CD8-positive, alpha-beta memory T cell (primary cell): ENCODE results near the gene OR2V2. TPM values are rescaled to one million over a fixed set of nuclear protein-coding genes. Genes with fewer than 3 reads are reported as not detected.

Experiments used
- CTCF ChIA-PET: fragments of 350-600 bp; sonication (Branson Sonifier 250); formaldehyde crosslinking; loops from one replicate; lab custom pipeline; 2021; ENCODE audit warnings: antibody characterized with exemption; lab: Charles Lee
- POLR2A ChIA-PET: fragments of 350-600 bp; sonication (Branson Sonifier 250); formaldehyde crosslinking; loops from one replicate; lab custom pipeline; 2021; ENCODE audit warnings: antibody characterized with exemption; lab: Charles Lee
- DNase-seq, 5 donors: peaks; one replicate each; pipeline versions ENCODE4 v3.0.0 to v3.0.0-alpha.2; 2020 to 2022; ENCODE audit warnings: mixed read lengths in 1 of 5
- H3K27ac ChIP-seq: one replicate; pipeline ENCODE4 v1.7.0; 2013; ENCODE audit warnings: low read depth, mild to moderate bottlenecking, low read length, moderate library complexity
- H3K27me3 ChIP-seq: 2 replicates; pipeline ENCODE4 v1.7.0; 2013; ENCODE audit warnings: low read length, mild to moderate bottlenecking; ENCODE audit not compliant: insufficient read depth, poor library complexity, severe bottlenecking
- H3K36me3 ChIP-seq: 2 replicates; pipeline ENCODE4 v1.7.0; 2013; ENCODE audit warnings: mild to moderate bottlenecking, low read length, moderate library complexity; ENCODE audit not compliant: insufficient read depth
- H3K4me1 ChIP-seq: 2 replicates; pipeline ENCODE4 v1.7.0; 2013; ENCODE audit warnings: mild to moderate bottlenecking, low read length, moderate library complexity; ENCODE audit not compliant: insufficient read depth
- H3K4me3 ChIP-seq: 2 replicates; pipeline ENCODE4 v1.7.0; 2013; ENCODE audit warnings: mild to moderate bottlenecking, low read length
- H3K9me3 ChIP-seq: 2 replicates; pipeline ENCODE4 v1.7.0; 2013; ENCODE audit warnings: mild to moderate bottlenecking, low read length
- H3K27ac Mint-ChIP-seq, 8 donors: one replicate each; pipeline ENCODE4 v1.8.0; 2020 to 2021; ENCODE audit warnings: mixed read lengths in 8 of 8, mild to moderate bottlenecking in 6 of 8, inconsistent platforms in 3 of 8, moderate library complexity in 3 of 8
- H3K27me3 Mint-ChIP-seq, 2 donors: one replicate each; pipeline ENCODE4 v1.8.0; 2020 to 2021; ENCODE audit warnings: mixed read lengths in 2 of 2, mild to moderate bottlenecking in 1 of 2, moderate library complexity in 1 of 2
- H3K36me3 Mint-ChIP-seq, 3 donors: one replicate each; pipeline ENCODE4 v1.8.0; 2020 to 2021; ENCODE audit warnings: mixed read lengths in 3 of 3, inconsistent platforms in 1 of 3, mild to moderate bottlenecking in 1 of 3
- H3K4me1 Mint-ChIP-seq, 3 donors: one replicate each; pipeline ENCODE4 v1.8.0; 2020 to 2021; ENCODE audit warnings: mixed read lengths in 3 of 3, inconsistent platforms in 1 of 3, mild to moderate bottlenecking in 1 of 3
- H3K4me3 Mint-ChIP-seq, 7 donors: one replicate each; pipeline ENCODE4 v1.8.0; 2020 to 2021; ENCODE audit warnings: mixed read lengths in 7 of 7, mild to moderate bottlenecking in 6 of 7, moderate library complexity in 4 of 7, inconsistent platforms in 2 of 7
- H3K9me3 Mint-ChIP-seq, 5 donors: one replicate each; pipeline ENCODE4 v1.8.0; 2020 to 2022; ENCODE audit warnings: mixed read lengths in 5 of 5, mild to moderate bottlenecking in 3 of 5, moderate library complexity in 2 of 5, inconsistent platforms in 1 of 5
- polyA plus RNA-seq: library from polyadenylated mRNA; unstranded; fragments of 300-500 nt; fragmentation: Illumina TruSeq; gene quantifications from one replicate; pipeline ENCODE4 v1.2.3, GENCODE V29; 2021
- total RNA-seq, 2 experiments: library from RNA; stranded (reverse); gene quantifications; one replicate each; pipeline ENCODE4 v1.2.3, GENCODE V29; 2021

Gene OR2V2
- total and polyA plus RNA-seq, 3 experiments from 2014 or later: not detected

DNA sequence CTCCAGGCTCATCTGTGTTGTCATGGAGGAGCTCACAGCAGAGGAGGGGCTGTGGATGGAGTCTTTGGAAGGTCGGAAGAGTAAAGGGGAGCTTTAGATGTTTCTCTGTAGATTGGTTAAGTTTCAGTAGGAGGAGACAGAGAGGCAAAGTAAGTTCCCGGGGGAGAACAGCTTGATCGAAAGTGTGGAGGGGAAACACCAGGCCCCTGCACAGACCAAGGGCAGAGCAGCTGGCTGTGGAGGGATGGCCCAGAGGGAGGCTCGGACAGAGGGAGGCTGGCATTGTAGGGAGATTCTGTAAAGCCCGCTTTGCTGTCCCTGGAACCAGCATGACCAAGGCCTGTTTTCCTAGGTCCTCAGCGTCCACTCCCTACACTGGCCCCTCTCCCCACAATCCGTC lies 5.3 kb upstream of the OR2V2 start:
- no peak overlapping the region for H3K4me3 Mint-ChIP-seq
- Histone ChIP-seq H3K36me3 (no peaks in the 10 kb centered on the region), H3K4me3 (no peak overlapping the region), H3K27ac (no peak overlapping the region), H3K9me3 (no peaks in the 10 kb centered on the region), H3K27me3 (no peaks in the 10 kb centered on the region), H3K4me1 (no peaks in the 10 kb centered on the region)
- no peaks in the 10 kb centered on the region for H3K4me1 Mint-ChIP-seq
- CTCF ChIA-PET: no interaction called here
- H3K9me3 Mint-ChIP-seq: peaks cover 16 to 32% (median 28%) of the 10 kb centered on the region in 5 donors
- H3K27me3 Mint-ChIP-seq: peaks cover 34 to 51% of the 10 kb centered on the region in 2 donors
- peaks cover 0 to 9% (median 0%) of the 10 kb centered on the region in 3 donors for H3K36me3 Mint-ChIP-seq
- DNase-seq: no peak
- H3K27ac Mint-ChIP-seq: no peak overlapping the region
- POLR2A ChIA-PET: no interaction called here

DNA sequence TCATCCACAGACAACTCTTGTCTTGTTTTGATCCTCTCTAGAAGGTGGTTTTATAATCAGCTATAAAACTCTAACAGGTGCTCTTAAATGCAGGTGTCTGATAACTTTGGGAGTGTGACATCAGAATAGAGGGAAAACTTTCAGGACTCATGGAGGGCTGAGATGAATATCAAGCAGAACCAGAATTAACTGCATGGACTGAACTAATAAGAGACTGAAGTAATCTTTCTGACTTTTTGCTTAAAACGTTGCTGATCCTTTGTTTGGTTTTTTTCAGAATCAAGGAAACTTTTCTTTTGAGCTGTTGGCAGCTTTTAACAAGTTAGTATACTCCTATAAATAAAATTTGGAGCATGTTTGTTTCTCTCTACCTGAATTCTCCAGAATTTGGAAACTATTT lies 2.3 kb upstream of the OR2V2 start:
- no peaks in the 10 kb centered on the region for H3K4me1 Mint-ChIP-seq
- no peak overlapping the region for H3K27ac Mint-ChIP-seq
- no peaks in the 10 kb centered on the region for H3K36me3 Mint-ChIP-seq
- no peak overlapping the region for H3K4me3 Mint-ChIP-seq
- ChIA-PET CTCF (no interaction called here), POLR2A (no interaction called here)
- H3K27me3 ChIP-seq: peaks cover 6% of the 10 kb centered on the region
- no peak for DNase-seq
- no peaks in the 10 kb centered on the region for H3K36me3 ChIP-seq
- H3K4me3 ChIP-seq: no peak overlapping the region
- H3K9me3 ChIP-seq: no peaks in the 10 kb centered on the region
- H3K27me3 Mint-ChIP-seq: peaks cover 42 to 72% of the 10 kb centered on the region in 2 donors
- no peaks in the 10 kb centered on the region for H3K4me1 ChIP-seq
- no peak overlapping the region for H3K27ac ChIP-seq
- H3K9me3 Mint-ChIP-seq: peaks cover 0 to 11% (median 3%) of the 10 kb centered on the region in 5 donors

GRCh38 chr5:181149355-181149754 lies 2.0 kb downstream of the OR2V2 start:
- Mint-ChIP-seq H3K4me3 (no peak overlapping the region), H3K9me3 (peaks cover 0 to 1% (median 0%) of the 10 kb centered on the region in 5 donors), H3K4me1 (peaks cover 0 to 5% (median 4%) of the 10 kb centered on the region in 3 donors), H3K36me3 (peaks cover 0 to 3% (median 0%) of the 10 kb centered on the region in 3 donors), H3K27me3 (peaks cover 32 to 57% of the 10 kb centered on the region in 2 donors), H3K27ac (no peak overlapping the region)
- Histone ChIP-seq H3K4me1 (peaks cover 4% of the 10 kb centered on the region), H3K4me3 (no peak overlapping the region), H3K27ac (no peak overlapping the region), H3K27me3 (peaks cover 6% of the 10 kb centered on the region), H3K36me3 (no peaks in the 10 kb centered on the region), H3K9me3 (no peaks in the 10 kb centered on the region)
- ChIA-PET CTCF (no interaction called here), POLR2A (no interaction called here)
- DNase-seq: no peak

DNA sequence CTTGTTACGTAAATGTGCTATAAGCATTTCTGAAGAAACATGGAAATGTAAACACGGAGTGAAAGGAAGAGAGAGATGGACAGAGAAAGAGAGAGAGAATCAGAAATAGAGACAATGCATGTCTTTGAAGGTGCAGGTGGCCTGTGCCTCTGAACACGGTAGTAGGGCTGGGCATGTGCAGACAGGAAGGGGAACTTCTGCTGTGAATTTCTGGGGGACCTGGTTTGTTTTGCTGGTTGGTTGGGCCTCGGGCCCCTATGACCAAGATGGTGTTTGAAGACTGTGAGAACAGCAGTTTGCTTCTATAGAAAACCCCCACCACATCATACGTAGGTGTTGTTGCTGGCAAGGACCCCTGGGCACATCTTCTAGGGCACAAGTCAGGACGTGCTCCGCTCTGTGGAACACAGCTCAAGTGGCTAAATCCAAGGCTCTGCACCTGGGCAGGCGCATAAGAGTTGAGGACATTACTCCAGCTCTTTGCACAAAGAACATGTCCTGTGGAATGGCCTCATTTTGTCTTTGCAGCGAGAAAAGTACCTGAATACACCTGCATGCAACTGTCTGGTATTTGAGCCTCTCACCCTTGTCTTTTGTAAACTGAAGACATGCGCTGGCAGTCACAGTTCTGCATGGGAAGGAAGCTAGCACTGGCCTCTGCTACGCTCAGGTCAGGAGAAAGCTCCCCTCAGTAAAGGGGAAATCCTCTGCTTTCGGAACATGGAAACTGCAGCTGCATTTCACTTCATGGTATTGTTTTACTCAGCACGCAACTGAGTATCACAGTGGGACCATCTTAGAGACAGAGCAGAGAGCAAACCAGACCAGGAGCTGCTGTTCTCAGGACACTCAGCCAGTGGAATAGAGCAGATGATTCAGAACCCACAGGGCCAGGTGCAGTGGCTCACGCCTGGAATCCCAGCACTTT lies 2.7 kb downstream of the OR2V2 start:
- H3K4me1 ChIP-seq: peaks cover 4% of the 10 kb centered on the region
- Mint-ChIP-seq H3K27ac (no peak overlapping the region), H3K4me3 (no peak overlapping the region), H3K36me3 (peaks cover 0 to 3% (median 0%) of the 10 kb centered on the region in 3 donors), H3K9me3 (peaks cover 0 to 1% (median 0%) of the 10 kb centered on the region in 5 donors), H3K27me3 (peaks cover 29 to 53% of the 10 kb centered on the region in 2 donors), H3K4me1 (peaks cover 0 to 5% (median 4%) of the 10 kb centered on the region in 3 donors)
- no peaks in the 10 kb centered on the region for H3K9me3 ChIP-seq
- H3K27ac ChIP-seq: no peak overlapping the region
- peaks cover 6% of the 10 kb centered on the region for H3K27me3 ChIP-seq
- no peaks in the 10 kb centered on the region for H3K36me3 ChIP-seq
- POLR2A ChIA-PET: no interaction called here
- CTCF ChIA-PET: no interaction called here
- DNase-seq: no peak
- no peak overlapping the region for H3K4me3 ChIP-seq

DNA sequence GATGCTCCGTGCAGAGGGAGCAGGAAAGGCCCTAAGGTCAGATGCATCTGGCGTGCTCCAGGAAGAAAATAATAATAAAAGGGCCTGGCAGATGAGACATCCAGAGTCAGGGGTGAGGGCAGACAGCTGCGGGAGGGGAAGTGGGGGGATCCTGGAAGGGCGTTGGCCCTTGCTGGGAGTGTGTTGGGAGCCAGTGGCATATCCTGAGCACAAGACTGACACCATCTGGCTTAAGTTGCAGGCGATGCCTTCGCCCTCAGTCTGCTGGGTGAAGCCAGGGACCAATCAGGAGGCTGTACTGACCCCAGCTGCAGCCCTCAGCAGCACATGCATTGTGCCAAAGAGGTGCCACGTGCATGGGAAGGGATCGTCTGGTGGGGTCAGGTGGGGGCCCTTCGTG lies 3.8 kb downstream of the OR2V2 start:
- H3K27ac Mint-ChIP-seq: no peak overlapping the region
- no peak overlapping the region for H3K27ac ChIP-seq
- peaks cover 28 to 50% of the 10 kb centered on the region in 2 donors for H3K27me3 Mint-ChIP-seq
- H3K4me3 Mint-ChIP-seq: no peak overlapping the region
- peaks cover 0 to 3% (median 0%) of the 10 kb centered on the region in 3 donors for H3K36me3 Mint-ChIP-seq
- H3K27me3 ChIP-seq: peaks cover 6% of the 10 kb centered on the region
- peaks cover 0 to 1% (median 0%) of the 10 kb centered on the region in 5 donors for H3K9me3 Mint-ChIP-seq
- no peak overlapping the region for H3K4me3 ChIP-seq
- H3K4me1 ChIP-seq: peaks cover 4% of the 10 kb centered on the region
- H3K9me3 ChIP-seq: no peaks in the 10 kb centered on the region
- DNase-seq: no peak
- peaks cover 0 to 5% (median 4%) of the 10 kb centered on the region in 3 donors for H3K4me1 Mint-ChIP-seq
- ChIA-PET CTCF (no interaction called here), POLR2A (no interaction called here)
- no peaks in the 10 kb centered on the region for H3K36me3 ChIP-seq

GRCh38 chr5:181152406-181152805 lies 5.0 kb downstream of the OR2V2 start:
- peak overlapping the region in 1 of 8 donors; percentile 21 for H3K27ac Mint-ChIP-seq
- H3K36me3 Mint-ChIP-seq: peaks cover 0 to 3% (median 0%) of the 10 kb centered on the region in 3 donors
- ChIA-PET CTCF (no interaction called here), POLR2A (no interaction called here)
- peaks cover 19 to 40% of the 10 kb centered on the region in 2 donors for H3K27me3 Mint-ChIP-seq
- H3K9me3 ChIP-seq: no peaks in the 10 kb centered on the region
- no peak for DNase-seq
- H3K27me3 ChIP-seq: peaks cover 6% of the 10 kb centered on the region
- H3K4me1 ChIP-seq: peaks cover 4% of the 10 kb centered on the region
- H3K36me3 ChIP-seq: no peaks in the 10 kb centered on the region
- H3K9me3 Mint-ChIP-seq: peaks cover 0 to 1% (median 0%) of the 10 kb centered on the region in 5 donors
- H3K4me3 ChIP-seq: no peak overlapping the region
- H3K4me3 Mint-ChIP-seq: no peak overlapping the region
- H3K4me1 Mint-ChIP-seq: peaks cover 0 to 5% (median 4%) of the 10 kb centered on the region in 3 donors
- no peak overlapping the region for H3K27ac ChIP-seq

DNA sequence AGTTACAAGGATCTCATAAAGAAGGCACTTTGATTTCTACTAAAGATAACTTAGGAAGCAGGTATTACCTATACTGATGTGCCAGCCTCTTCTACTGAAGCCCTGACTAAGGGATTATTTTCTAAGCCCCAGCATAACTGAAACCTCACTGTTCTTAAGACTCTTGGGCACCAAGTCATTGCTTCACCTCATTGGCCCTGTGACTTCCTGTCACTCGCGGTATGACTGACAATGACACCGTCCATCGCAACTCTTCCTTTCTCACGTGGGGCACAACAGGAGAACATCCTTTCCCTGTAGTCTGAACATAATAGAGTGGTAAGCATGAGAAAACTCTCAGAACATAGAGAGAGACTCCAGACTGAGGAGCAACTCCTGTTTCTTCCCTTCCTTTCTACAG lies 6.4 kb downstream of the OR2V2 start:
- Histone ChIP-seq H3K4me3 (no peak overlapping the region), H3K27ac (no peak overlapping the region), H3K36me3 (no peaks in the 10 kb centered on the region), H3K4me1 (peaks cover 4% of the 10 kb centered on the region), H3K27me3 (peaks cover 6% of the 10 kb centered on the region), H3K9me3 (no peaks in the 10 kb centered on the region)
- H3K4me3 Mint-ChIP-seq: no peak overlapping the region
- peaks cover 0 to 3% (median 0%) of the 10 kb centered on the region in 3 donors for H3K36me3 Mint-ChIP-seq
- H3K9me3 Mint-ChIP-seq: no peaks in the 10 kb centered on the region
- no peak for DNase-seq
- peaks cover 0 to 5% (median 4%) of the 10 kb centered on the region in 3 donors for H3K4me1 Mint-ChIP-seq
- ChIA-PET CTCF (no interaction called here), POLR2A (no interaction called here)
- peak overlapping the region in 1 of 8 donors; percentile 30 for H3K27ac Mint-ChIP-seq
- peaks cover 17 to 30% of the 10 kb centered on the region in 2 donors for H3K27me3 Mint-ChIP-seq

GRCh38 chr5:181156758-181157157 lies 9.4 kb downstream of the OR2V2 start:
- H3K27ac Mint-ChIP-seq: no peak overlapping the region
- peaks cover 10 to 23% (median 16%) of the 10 kb centered on the region in 3 donors for H3K4me1 Mint-ChIP-seq
- no peaks in the 10 kb centered on the region for H3K9me3 Mint-ChIP-seq
- H3K36me3 Mint-ChIP-seq: peaks cover 0 to 3% (median 0%) of the 10 kb centered on the region in 3 donors
- Histone ChIP-seq H3K36me3 (no peaks in the 10 kb centered on the region), H3K9me3 (no peaks in the 10 kb centered on the region), H3K4me1 (peaks cover 25% of the 10 kb centered on the region), H3K27me3 (no peaks in the 10 kb centered on the region), H3K4me3 (no peak overlapping the region), H3K27ac (no peak overlapping the region)
- peaks cover 6 to 9% of the 10 kb centered on the region in 2 donors for H3K27me3 Mint-ChIP-seq
- CTCF ChIA-PET: no interaction called here
- no peak for DNase-seq
- POLR2A ChIA-PET: no interaction called here
- no peak overlapping the region for H3K4me3 Mint-ChIP-seq
